Ishikawa (cell line): ENCODE data around the gene HOXB7.

ENCODE experiments used
- CEBPB ChIP-seq: IDR thresholded peaks from 2 replicates; pipeline ENCODE4 v1.6.1; 2012
- CREB1 ChIP-seq: IDR thresholded peaks from 2 replicates; pipeline ENCODE4 v1.6.1; 2012; ENCODE audit warnings: low read depth
- EGR1 ChIP-seq: IDR thresholded peaks from 2 replicates; pipeline ENCODE4 v1.6.1; 2012
- EP300 ChIP-seq: IDR thresholded peaks from 2 replicates; pipeline ENCODE4 v1.6.1; 2012; ENCODE audit warnings: borderline replicate concordance
- FOXM1 ChIP-seq: IDR thresholded peaks from 2 replicates; pipeline ENCODE4 v1.6.1; 2012; ENCODE audit warnings: low read depth, borderline replicate concordance
- MAX ChIP-seq: IDR thresholded peaks from 2 replicates; pipeline ENCODE4 v1.6.1; 2012
- NFIC ChIP-seq: IDR thresholded peaks from 2 replicates; pipeline ENCODE4 v1.6.1; 2012
- RAD21 ChIP-seq: IDR thresholded peaks from 2 replicates; pipeline ENCODE4 v1.6.1; 2012; ENCODE audit warnings: low read depth
- TAF1 ChIP-seq: IDR thresholded peaks from 2 replicates; pipeline ENCODE4 v1.6.1; 2012; ENCODE audit warnings: low read depth, mild to moderate bottlenecking
- TCF12 ChIP-seq: IDR thresholded peaks from 2 replicates; pipeline ENCODE4 v1.6.1; 2012; ENCODE audit warnings: low read depth
- TEAD4 ChIP-seq: IDR thresholded peaks from 2 replicates; pipeline ENCODE4 v1.6.1; 2012
- YY1 ChIP-seq: IDR thresholded peaks from 2 replicates; pipeline ENCODE4 v1.6.1; 2012; ENCODE audit warnings: low read depth
- ZBTB7A ChIP-seq: IDR thresholded peaks from 2 replicates; pipeline ENCODE4 v1.6.1; 2012; ENCODE audit warnings: low read depth
- TF ChIP-seq, protein P1 (sequence below): IDR thresholded peaks from 2 replicates; pipeline ENCODE4 v1.6.1; 2012; ENCODE audit warnings: low read depth, mild to moderate bottlenecking
- TF ChIP-seq, protein P2 (sequence below): IDR thresholded peaks from 2 replicates; pipeline ENCODE4 v1.6.1; 2012

HOXB7 gene

GRCh38 chr17:48639136-48639535, 28.3 kb upstream of the HOXB7 start:
- no peak for TF ChIP-seq CEBPB
- no peak for TF ChIP-seq EP300
- no peak for TF ChIP-seq TAF1
- TF ChIP-seq, protein P1, sequence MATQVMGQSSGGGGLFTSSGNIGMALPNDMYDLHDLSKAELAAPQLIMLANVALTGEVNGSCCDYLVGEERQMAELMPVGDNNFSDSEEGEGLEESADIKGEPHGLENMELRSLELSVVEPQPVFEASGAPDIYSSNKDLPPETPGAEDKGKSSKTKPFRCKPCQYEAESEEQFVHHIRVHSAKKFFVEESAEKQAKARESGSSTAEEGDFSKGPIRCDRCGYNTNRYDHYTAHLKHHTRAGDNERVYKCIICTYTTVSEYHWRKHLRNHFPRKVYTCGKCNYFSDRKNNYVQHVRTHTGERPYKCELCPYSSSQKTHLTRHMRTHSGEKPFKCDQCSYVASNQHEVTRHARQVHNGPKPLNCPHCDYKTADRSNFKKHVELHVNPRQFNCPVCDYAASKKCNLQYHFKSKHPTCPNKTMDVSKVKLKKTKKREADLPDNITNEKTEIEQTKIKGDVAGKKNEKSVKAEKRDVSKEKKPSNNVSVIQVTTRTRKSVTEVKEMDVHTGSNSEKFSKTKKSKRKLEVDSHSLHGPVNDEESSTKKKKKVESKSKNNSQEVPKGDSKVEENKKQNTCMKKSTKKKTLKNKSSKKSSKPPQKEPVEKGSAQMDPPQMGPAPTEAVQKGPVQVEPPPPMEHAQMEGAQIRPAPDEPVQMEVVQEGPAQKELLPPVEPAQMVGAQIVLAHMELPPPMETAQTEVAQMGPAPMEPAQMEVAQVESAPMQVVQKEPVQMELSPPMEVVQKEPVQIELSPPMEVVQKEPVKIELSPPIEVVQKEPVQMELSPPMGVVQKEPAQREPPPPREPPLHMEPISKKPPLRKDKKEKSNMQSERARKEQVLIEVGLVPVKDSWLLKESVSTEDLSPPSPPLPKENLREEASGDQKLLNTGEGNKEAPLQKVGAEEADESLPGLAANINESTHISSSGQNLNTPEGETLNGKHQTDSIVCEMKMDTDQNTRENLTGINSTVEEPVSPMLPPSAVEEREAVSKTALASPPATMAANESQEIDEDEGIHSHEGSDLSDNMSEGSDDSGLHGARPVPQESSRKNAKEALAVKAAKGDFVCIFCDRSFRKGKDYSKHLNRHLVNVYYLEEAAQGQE, result no peak
- no peak for TF ChIP-seq NFIC
- TF ChIP-seq YY1, result no peak
- TF ChIP-seq TCF12, result no peak
- no peak for TF ChIP-seq RAD21
- no peak for TF ChIP-seq MAX
- TF ChIP-seq EGR1, result no peak
- TF ChIP-seq, protein P2, sequence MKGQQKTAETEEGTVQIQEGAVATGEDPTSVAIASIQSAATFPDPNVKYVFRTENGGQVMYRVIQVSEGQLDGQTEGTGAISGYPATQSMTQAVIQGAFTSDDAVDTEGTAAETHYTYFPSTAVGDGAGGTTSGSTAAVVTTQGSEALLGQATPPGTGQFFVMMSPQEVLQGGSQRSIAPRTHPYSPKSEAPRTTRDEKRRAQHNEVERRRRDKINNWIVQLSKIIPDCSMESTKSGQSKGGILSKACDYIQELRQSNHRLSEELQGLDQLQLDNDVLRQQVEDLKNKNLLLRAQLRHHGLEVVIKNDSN, result no peak
- no peak for TF ChIP-seq CREB1

DNA sequence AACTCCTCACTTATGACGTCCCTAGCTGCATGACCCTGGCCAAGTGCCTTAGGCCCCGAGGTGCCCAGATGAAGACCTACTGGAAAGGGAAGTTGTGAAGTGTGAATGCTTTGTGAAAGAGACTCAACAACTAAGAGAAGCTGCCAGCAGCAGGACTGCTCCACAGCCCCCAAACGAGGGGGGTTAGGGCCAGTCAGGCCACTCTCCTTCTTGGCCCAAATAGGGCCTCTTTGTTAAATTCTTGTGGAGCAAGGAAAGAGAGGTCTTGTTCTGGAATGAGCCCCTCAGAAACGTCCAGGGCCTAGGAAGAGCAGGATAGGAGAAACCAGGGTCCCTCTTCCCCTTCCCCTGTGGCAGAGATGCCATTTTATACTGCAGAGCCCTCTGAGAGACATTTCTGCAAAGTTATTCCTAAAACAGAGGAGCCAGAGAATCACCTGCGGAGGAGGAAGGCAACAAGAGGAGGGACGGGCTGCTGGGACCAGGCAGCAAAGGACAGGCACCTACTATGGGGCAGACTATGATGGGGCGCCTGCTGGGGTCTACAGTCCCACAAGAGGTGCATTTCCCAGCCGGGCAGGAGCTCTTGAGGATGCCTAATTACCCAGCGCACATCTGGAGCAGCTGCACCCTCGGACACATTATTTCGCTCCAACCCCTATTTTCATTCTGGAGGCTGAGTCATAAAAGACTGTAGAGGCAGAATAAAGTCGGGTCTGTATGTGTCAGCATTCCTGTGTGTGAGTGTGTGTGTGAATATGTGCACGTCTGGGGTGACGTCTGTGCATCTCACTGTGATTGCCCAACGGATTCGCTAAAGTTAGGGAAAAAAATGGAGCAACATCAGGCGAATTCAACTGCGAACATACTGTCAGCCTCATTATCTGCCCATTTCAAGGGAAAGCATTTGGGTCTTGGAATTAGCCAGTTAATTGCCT, 26.8 kb upstream of the HOXB7 start:
- TF ChIP-seq MAX (no peak), FOXM1 (no peak), TAF1 (no peak), CREB1 (no peak), TCF12 (no peak), EGR1 (no peak), CEBPB (no peak)
- TF ChIP-seq, protein P1, result no peak
- TF ChIP-seq, protein P2, result no peak

- TF ChIP-seq TCF12 (no peak), RAD21 (peak; percentile 24; the same call in 1 of the 2 replicates)
These were observed 25.6 kb upstream of the HOXB7 start for GRCh38 chr17:48636177-48637018.

DNA sequence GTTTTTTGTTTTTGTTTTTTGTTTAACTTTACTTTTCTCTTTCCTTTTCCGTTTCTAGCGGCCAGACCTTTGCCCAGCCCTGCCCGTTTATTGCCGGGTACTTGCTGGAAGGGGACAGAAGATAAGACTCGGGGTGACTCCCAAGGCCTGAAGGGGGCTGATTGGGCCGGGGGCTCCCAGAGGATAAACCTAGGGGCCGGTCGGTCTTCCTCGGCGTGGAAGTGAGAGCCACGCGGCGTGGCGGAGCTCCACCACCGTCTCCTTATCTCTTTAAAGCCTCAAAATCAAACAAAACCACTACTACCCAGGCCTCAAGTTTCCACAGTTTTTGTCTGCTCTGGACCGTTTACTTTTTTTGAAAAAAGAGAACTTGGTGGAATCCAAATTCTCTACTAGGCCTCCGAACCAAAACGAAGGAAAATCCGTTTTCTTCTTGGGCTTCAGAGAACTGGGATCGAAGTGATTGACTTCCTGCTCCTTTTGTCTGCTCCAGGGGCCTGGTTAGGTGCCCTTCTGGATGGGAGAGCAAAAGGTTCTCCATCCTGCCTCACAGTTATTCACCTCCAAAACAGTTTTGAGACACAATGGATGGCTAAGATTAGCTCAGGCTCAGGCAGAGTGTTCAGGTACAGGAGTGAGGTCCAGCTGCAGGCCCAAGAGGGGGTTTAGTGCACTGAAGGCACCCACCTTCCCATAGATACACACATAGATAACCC, 23.8 kb upstream of the HOXB7 start:
- TF ChIP-seq NFIC, result no peak
- TF ChIP-seq FOXM1, result no peak
- TF ChIP-seq TCF12, result no peak
- TF ChIP-seq ZBTB7A, result no peak
- no peak for TF ChIP-seq MAX
- TF ChIP-seq EGR1, result no peak
- TF ChIP-seq TAF1, result no peak
- no peak for TF ChIP-seq TEAD4
- TF ChIP-seq, protein P1, result no peak
- TF ChIP-seq RAD21, result no peak
- TF ChIP-seq CREB1, result no peak
- TF ChIP-seq YY1, result no peak
- no peak for TF ChIP-seq CEBPB
- no peak for TF ChIP-seq EP300
- TF ChIP-seq, protein P2, result no peak
